Measurements from ENCODE around the gene SCG3.

DNA sequence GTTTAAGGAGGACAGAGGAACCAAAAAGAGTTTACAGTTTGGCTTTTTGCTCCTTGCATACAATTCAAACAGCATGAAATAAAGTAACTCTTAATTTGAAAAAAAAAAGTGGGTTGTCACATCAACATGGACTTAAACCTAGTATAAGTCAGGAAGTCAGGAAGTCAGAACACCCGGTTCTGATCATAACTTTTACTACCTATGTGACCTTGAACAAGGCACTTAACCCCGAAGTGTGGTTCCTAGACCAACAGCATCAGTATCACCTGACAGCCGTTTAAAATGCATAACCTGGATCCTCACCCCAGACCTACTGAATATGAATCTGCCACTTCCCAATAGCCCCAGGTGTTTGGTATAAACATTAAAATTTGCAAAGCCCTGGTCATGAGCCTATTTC is 37.4 kb downstream of the SCG3 start:
- TF ChIP-seq TEAD4 (IDR thresholded peaks at IDR 0.05; ENCODE audit: borderline replicate concordance, insufficient read depth) = no peak
- TF ChIP-seq JUND (IDR thresholded peaks at IDR 0.05) = no peak
- TF ChIP-seq CTCF (IDR thresholded peaks at IDR 0.05) = no peak
- TF ChIP-seq RXRA (IDR thresholded peaks at IDR 0.05; ENCODE audit: borderline replicate concordance, low read depth) = no peak
